ENCODE results near the gene MAP3K14.
"Not testable (repeated sequence)": the region's sequence is repeated elsewhere in the genome, so short reads cannot be mapped to it uniquely, and the experiment has no call there.

The MAP3K14 gene

DNA sequence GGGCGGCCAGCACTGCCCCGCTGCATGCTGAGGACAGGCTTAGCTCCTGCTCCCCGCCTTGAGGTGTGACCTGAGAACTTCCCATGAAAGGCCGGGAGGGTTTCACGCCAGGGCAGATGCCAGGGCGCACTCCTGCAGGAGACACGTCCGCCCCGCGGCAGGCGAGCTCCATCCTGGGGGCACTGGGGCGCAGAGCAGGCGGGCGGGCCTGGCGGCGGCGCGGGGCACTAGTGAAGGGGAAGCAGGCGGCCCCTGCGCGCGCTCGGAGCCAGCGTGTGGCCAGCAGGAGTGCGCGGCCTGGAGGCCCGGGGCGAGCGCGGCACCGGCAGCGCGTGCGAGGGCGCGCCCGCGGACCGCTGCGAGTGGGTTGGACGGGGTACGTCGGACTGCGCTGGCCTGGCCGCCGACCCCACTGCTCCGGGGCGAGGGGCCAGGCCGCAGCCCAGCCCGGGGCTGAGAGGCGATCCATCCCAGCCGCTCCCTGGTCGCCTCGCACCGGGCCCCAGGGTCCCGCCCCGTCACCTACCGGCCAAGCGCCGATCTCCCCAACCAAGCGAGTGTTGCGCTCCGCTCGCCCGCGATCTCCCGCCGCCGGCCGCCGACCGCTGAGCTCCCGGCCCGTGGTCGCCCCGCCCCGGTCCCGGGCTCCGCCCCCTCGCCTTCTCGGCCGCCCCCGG, at the start of gene MAP3K14:
TSS of gene MAP3K14 (minus strand) at position 587 of the 677 bp plus-strand sequence. CDS start 26,275 bp downstream, outside the sequence.
- DNase-seq, result peak; percentile 66

DNA sequence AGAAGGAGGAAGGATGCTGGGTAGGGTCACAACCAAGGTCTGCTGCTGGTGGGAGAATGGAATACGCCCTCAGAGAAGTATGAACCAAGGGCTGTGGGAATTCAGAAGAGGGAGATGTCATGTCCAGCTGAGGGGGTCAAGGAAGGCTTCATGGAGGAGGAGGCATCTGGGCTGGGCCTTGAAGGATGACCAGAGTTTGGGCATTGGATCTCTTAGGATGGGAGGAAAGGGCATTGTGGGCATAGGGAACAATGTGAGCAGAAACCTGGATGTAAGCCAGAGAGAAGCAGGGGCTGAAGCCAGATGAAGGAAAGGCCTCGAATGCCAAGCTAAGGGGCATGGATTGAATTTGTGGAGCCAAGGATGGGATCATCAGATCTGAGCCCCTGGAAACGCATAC, 49.2 kb upstream of the MAP3K14 start:
- DNase-seq, result no peak

DNA sequence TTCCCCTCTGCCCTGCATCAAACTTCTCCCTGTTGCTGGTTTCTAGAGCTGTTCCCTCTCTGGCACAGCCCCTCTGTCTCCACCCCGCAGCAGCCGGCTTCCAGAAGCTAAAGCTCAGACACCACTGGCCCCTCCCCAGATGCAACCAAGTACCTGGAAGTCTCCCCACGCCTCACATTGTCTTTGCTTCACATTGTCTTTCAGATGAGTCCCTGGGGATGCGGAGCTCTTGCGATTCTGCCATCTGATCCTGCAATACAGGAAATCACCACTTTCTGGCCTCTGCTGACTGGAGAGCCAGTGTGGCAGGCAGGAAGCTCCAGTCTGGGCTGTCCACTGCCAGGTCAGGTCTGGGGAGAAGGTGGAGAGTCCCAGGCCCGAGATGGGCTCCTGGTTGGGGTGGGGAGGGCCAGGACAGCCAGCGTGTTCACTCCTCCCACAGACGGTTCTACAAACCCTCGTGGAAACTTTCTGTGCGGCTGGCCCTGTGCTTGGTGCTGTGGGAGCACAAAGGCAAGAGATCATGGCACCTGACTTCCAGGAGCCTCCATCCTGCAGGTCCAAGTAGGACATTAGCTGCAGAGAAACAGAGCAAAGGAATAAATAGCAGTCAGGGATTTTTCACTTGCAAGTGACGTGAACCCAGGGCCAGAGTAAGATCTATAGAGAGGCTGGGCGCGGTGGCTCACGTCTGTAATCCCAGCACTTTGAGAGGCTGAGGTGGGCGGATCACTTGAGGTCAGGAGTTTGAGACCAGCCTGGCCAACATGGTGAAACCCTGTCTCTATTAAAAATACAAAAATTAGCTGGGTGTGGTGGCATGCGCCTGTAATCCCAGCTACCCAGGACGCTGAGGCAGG, 47.9 kb upstream of the MAP3K14 start:
- DNase-seq, result no peak

- DNase-seq, result no peak
Observed at GRCh38 chr17:45363498-45363897, 46.7 kb upstream of the MAP3K14 start.

DNA sequence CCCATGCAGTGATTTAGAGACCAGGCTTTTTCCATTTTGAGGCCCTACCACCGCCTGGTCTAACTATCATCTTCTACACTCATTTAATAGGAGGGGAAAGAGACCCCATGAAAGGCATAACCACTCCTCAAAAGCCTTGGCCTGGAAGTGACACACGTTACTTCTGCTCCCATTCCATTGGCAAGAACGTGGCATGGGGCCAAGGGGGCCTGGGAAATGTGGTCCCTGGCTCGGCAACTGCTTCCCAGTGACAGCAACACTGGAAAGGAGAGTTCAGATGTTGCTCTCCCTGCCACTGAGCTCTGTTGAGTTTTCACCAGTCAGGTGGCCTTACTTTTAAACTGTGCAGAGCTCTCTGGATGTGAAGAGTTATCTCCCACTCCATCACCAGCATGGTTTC, 45.2 kb upstream of the MAP3K14 start:
- DNase-seq, result no peak

- DNase-seq, result no peak
Observed at GRCh38 chr17:45361451-45361850, 44.6 kb upstream of the MAP3K14 start.

- no peak for DNase-seq
Observed at GRCh38 chr17:45357364-45357997, 40.7 kb upstream of the MAP3K14 start.

GRCh38 chr17:45355087-45355486, 38.3 kb upstream of the MAP3K14 start:
- no peak for DNase-seq

GRCh38 chr17:45353043-45353442, 36.2 kb upstream of the MAP3K14 start:
- DNase-seq, result peak; percentile 30

DNA sequence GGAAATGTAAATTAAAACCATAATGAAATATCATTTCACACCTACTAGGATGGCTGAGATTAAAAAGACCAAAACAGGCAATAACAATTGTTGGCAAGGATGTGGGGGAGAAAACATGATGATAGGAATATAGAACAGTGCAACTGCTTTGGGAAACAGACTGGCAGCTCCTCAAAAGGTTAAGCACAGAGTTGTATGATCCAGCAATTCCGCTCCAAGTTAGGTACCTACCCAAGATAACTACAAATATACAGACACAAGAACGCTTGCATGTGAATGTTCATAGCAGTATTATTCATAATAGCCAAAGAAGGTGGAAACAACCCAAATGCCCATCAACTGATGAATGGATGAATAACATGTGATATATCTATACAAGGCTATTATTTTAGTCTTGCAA, 35.0 kb upstream of the MAP3K14 start:
- DNase-seq, result no peak

DNA sequence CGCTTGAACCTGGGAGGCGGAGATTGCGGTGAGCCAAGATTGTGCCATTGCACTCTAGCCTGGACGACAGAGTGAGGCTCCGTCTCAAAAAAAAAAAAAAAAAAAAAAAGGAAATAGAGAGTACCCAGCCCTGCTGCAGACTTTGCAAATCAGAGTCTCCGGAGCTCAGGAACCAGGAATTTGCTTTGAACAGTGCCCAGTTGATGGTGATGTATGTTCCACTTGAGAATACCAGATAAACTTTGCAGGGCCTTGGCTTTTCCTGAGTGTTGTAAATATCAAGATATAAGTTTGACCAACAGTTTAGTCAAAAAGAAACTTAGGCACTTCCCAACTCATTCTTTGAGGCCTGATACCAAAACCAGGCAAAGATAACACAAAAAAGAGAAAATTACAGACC, 30.6 kb upstream of the MAP3K14 start:
- no peak for DNase-seq

GRCh38 chr17:45346216-45347015, 29.6 kb upstream of the MAP3K14 start:
- DNase-seq, result no peak

DNA sequence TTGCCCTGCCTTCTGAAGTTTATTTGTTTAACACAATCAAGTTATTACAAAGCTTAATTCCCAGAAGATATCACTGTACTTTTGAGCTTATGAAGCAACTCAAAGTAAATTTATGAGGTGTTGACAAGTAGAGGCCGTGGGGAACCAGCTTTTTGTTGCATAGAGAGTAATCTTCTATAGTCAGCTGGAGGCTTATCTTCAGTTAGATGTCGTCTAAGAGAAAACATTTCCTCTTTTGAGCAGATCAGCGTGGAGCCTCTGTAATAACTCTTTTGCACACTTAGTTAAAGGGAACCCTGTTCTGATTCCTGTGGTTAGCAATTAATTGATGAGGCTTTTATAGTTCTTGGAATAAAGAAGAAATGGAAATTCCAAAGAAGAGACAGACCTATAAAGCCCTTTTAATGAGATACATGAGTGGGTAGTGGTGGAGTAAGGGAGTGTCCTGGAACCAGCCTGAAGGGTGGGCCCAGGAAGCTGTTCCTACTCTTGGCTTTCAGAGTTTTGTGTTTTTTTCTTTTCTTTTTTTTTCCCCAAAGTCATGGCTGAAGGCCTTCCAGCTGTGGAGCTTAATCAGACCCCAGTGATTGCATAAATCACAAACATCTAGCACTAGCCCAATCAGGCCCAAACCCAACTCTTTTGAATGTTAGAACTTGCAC, 28.9 kb upstream of the MAP3K14 start:
- peak; percentile 0 for DNase-seq

GRCh38 chr17:45345246-45345553, 28.4 kb upstream of the MAP3K14 start:
- no peak for DNase-seq

DNA sequence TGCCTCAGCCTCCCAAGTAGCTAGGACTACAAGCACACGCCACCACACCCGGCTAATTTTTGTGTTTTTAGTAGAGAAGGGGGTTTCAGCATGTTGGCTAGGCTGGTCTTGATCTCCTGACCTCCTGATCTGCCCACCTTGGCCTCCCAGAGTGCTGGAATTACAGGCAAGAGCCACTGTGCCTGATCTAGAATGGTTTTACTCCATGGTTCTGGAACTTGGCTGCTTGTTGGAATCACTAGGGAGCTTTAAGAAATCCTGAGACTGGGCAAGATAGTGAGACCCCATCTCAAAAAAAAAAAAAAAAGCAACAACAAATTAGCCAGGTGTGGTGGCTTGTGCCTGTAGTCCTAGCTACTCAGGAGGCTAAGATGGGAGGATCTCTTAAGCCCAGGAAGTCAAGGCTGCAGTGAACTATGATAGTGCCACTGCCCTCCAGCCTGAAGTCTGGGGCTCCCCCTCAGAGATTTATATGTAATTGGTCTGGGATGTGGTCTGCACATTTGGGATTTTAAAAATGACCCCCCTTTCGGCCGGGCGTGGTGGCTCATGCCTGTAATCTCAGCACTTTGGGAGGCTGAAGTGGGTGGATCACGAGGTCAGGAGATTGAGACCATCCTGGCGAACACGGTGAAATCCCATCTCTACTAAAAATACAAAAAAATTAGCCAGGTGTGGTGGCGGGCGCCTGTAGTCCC, 27.3 kb upstream of the MAP3K14 start:
- DNase-seq, result not testable (repeated sequence)

DNA sequence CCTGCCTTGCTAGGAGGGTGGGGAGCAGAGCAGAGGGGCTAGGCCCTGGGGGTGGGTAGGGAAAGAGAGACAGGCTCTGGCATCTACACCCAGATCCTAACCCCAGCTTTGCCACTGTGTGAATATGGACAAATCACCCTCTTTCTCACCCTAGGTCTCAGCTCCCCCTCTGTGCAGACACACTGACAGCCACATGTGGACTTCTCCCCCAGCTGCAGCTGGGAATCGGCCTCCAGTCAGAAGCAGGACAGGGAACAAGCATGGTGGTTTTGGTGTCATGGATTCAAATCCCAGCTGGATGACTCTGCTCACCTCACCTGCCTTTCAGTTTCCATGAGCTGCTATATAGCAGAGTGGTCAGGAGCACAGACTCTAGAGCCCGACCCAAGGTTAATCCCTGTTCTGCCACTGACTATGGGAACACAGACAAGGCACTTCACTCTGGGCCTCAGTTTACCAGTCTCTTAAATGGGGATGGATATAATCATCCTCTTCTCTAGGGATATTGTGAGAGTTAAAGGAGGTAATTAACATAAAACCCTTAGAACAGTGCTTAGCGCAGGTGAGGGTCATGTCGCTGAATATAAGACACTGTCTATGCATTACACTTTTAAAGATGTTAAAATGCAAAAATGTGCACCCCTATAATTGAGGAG, 26.2 kb upstream of the MAP3K14 start:
- no peak for DNase-seq

DNA sequence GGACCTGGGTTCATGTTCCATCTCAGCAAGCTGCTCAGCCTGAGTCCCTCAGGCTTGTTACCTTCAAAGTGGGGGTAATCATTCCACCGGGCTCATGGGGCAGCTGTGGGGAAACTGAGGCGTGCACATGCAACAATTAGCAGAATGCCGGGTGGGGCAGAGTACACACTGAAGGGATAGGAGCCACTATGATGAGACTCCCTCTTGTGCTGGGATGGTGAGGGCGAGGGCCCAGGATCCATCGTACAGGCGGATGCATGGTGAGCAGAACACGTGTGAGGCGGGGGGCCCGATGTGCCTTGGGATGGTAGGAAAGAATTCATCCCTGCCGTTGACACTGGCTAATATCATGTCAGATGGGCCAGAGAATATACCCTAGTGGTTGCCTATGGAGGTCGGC, 25.5 kb upstream of the MAP3K14 start:
- no peak for DNase-seq

- DNase-seq, result no peak
Observed at GRCh38 chr17:45341533-45342158, 24.8 kb upstream of the MAP3K14 start.

DNA sequence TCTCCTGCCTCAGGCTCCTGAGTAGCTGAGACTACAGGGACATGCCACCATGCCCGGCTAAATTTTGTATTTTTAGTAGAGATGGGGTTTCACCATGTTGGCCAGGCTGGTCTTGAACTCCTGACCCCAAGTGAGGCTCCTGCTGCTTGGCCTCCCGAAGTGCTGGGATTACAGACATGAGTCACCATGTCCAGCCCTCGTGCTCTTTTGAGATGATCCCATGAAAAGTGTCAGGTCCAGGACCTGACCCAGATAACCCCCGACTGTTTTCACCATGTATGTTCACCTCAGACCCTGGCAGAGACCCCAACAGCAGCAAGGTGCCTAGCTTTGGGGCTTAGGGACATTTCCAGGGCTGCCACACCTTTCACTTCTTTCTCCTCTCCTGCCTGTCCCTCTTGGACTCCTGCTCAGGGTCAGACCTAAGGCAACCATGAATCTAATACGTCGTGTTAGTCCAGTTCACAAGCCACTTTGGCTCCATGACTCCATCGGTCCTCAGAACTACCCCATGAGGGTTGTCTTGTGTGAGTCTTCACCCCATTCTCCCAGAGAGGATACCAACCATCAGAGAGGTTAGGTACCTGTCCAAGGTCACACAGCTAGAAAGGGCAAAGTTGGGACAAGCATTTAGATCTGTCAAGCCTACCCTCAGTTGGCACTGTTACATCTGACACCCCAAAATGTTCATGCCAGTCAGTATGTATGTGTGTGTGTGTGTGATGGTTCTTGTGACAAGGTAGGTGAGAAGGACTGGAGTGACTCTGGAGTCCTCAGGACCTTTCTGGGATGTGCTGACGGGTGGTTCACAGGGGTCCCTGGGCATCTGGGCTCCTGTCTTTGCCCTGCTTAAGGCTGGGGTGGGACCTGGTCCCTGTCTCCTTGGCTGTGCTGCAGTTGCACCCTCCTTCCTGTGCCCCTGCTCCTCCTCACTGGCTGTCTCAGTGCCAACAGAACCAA, 23.1 kb upstream of the MAP3K14 start:
- DNase-seq, result no peak
